GM21717 (cell line): ENCODE measurements around the gene SMG6.
"Not testable (repeated sequence)": the region's sequence is repeated elsewhere in the genome, so short reads cannot be mapped to it uniquely, and the experiment has no call there.

Source experiments
- ATAC-seq: cut with Tn5 transposase; IDR thresholded peaks from one replicate; pipeline ENCODE4 v1.9.1; 2021; ENCODE audit warnings: mild to moderate bottlenecking, moderate library complexity; ENCODE audit not compliant: unreplicated experiment

The SMG6 gene

DNA sequence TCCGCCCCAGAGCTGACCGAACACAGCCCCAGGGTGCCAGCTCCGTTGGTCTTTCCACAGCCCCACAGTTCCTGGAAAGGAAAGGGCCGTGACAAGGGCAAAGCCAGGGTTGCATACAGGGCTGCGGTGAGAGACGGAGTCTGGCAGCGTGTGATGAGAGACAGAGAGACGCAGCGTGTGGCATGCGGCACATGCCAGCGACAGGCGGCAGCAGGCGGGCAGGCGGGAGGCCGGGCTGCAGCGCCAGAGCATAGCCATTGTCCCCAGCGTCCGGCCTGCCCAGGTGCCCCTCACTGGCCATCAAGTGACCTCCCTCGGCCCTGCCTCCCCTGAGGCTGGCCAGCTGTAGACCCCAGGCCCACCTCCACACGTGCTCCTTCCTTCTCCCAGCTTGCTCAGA, 287.1 kb downstream of the SMG6 start:
- no peak for ATAC-seq

GRCh38 chr17:2015314-2015713, 288.3 kb downstream of the SMG6 start:
- ATAC-seq: no peak

DNA sequence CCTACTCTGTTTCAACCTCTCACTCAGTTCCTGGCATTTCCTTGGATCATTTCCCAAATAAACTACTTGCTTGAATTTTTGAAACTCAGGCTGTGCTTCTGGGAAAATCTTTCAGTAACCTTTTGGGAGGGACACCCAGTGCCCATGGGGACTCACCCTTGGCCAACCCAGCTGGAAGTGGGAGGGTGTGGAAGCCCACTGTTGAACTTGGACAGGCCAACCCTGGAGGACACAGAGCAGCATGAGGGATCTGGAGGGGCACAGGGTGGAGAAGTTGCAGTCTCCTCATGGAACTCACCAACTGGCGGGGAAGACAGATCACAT, 289.6 kb downstream of the SMG6 start:
- no peak for ATAC-seq

DNA sequence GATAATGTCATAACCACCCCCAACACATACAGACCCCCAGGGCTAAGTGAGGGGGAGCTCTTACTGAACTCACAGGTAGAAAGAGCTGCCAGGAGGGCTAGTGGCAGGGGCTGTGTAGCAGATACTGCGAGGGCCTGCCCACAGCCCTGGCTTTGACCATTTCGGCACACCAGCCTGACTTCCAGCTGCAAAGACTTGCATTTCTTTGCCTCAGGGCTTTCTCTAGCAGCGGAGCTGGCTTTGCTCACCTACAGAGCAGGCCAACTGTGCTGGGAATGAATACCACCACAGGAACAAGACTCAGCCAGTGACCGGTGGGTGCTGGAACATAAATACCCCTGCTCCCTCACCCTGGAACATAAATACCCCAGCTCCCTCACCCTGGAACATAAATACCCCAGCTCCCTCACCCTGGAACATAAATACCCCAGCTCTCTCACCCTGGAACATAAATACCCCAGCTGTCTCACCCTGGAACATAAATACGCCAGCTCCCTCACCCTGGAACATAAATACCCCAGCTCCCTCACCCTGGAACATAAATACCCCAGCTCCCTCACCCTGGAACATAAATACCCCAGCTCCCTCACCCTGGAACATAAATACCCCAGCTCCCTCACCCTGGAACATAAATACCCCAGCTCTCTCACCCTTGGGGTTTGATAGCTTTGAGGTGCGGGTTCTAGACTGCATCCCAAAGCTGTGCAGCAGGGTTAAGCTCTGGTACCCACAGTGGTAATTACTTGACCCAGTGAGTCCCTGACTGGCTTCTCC, 290.2 kb downstream of the SMG6 start:
- ATAC-seq: not testable (repeated sequence)

- no peak for ATAC-seq
Observed at GRCh38 chr17:2012499-2012898, 291.1 kb downstream of the SMG6 start.

- ATAC-seq: no peak
Observed at GRCh38 chr17:2011411-2012371, 291.9 kb downstream of the SMG6 start.
